RPMI8226 (cell line): ENCODE measurements around the gene PASK.

ENCODE experiments used
- DNase-seq: peaks from one replicate; pipeline ENCODE4 v3.0.0-alpha.2; 2015

The PASK gene

GRCh38 chr2:241062389-241063092 is 86.7 kb downstream of the PASK start:
- DNase-seq, result no peak

DNA sequence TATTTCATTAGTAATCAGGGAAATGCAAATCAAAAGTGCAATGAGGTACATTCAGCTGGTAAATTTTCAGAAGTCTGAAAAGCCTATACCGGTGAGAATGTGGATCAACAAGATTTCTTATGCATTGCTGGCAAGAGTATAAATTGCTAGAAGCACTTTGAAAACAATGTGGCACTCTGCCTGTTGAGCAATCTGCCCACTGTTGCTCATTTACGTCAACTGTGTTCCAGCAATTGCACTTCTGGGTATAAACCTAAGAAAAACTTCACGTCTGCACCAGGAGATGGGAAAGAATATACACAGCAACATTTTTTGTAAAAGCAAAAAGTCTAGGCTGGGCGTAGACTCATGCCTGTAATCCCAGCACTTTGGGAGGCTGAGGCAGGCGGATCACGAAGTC is 88.0 kb downstream of the PASK start:
- DNase-seq, result no peak
